ENCODE results near the gene MYPN. TPM values are rescaled to one million over a fixed set of nuclear protein-coding genes. Genes with fewer than 3 reads are reported as not detected.

MYPN gene
- total RNA-seq, 2 experiments from 2014 or later, result not detected

GRCh38 chr10:68079434-68079833 is 29.9 kb upstream of the MYPN start:
- H3K9me3 Mint-ChIP-seq, result no peaks in the 10 kb centered on the region
- CTCF ChIA-PET, result no interaction called here
- DNase-seq, result no peak

GRCh38 chr10:68080853-68081431 is 28.3 kb upstream of the MYPN start:
- H3K27ac ChIP-seq (ENCODE audit: low read depth in 1 of 2, low read length in 2 of 2), result no peak overlapping the region
- no peaks in the 10 kb centered on the region for H3K9me3 ChIP-seq (ENCODE audit: control insufficient read depth in 1 of 2, insufficient read depth in 1 of 2, low read length in 2 of 2)
- H3K27me3 Mint-ChIP-seq, result peaks cover 13% of the 10 kb centered on the region
- H3K4me3 ChIP-seq (ENCODE audit: low read length), result no peak overlapping the region
- no peak overlapping the region for H3K4me3 Mint-ChIP-seq
- TF ChIP-seq CTCF (IDR thresholded peaks at IDR 0.05), result no peak
- H3K4me1 Mint-ChIP-seq (ENCODE audit: low read depth), result no peaks in the 10 kb centered on the region
- no peaks in the 10 kb centered on the region for H3K27me3 ChIP-seq (ENCODE audit: control insufficient read depth in 1 of 2, insufficient read depth in 2 of 2, low read length in 2 of 2)
- no peak for ATAC-seq (ENCODE audit: poor library complexity)
- DNase-seq, result no peak
- H3K4me1 ChIP-seq (ENCODE audit: insufficient read depth, low read length), result no peaks in the 10 kb centered on the region
- POLR2A ChIA-PET, result no interaction called here
- H3K9me3 Mint-ChIP-seq, result no peaks in the 10 kb centered on the region
- CTCF ChIA-PET, result no interaction called here
- no peaks in the 10 kb centered on the region for H3K36me3 Mint-ChIP-seq (ENCODE audit: low read depth)
- intact Hi-C loops (cut with DNase I, micrococcal nuclease), result no loop called here
- H3K27ac Mint-ChIP-seq, result no peak overlapping the region
- no peaks in the 10 kb centered on the region for H3K36me3 ChIP-seq (ENCODE audit: insufficient read depth, low read length)

More at GRCh38 chr10:68079434-68079833, 29.9 kb upstream of the MYPN start:
- Mint-ChIP-seq H3K4me3 (no peak overlapping the region), H3K4me1 (ENCODE audit: low read depth) (peaks cover 8% of the 10 kb centered on the region), H3K36me3 (ENCODE audit: low read depth) (peaks cover 6% of the 10 kb centered on the region), H3K27me3 (peaks cover 13% of the 10 kb centered on the region), H3K27ac (no peak overlapping the region)
- Histone ChIP-seq H3K9me3 (ENCODE audit: control insufficient read depth in 1 of 2, insufficient read depth in 1 of 2, low read length in 2 of 2) (no peaks in the 10 kb centered on the region), H3K27me3 (ENCODE audit: control insufficient read depth in 1 of 2, insufficient read depth in 2 of 2, low read length in 2 of 2) (no peaks in the 10 kb centered on the region), H3K36me3 (ENCODE audit: insufficient read depth, low read length) (no peaks in the 10 kb centered on the region), H3K27ac (ENCODE audit: low read depth in 1 of 2, low read length in 2 of 2) (no peak overlapping the region), H3K4me1 (ENCODE audit: insufficient read depth, low read length) (peaks cover 6% of the 10 kb centered on the region), H3K4me3 (ENCODE audit: low read length) (no peak overlapping the region)
- TF ChIP-seq CTCF (IDR thresholded peaks at IDR 0.05), result no peak
- POLR2A ChIA-PET, result no interaction called here
- no peak for ATAC-seq (ENCODE audit: poor library complexity)
- intact Hi-C loops (cut with DNase I, micrococcal nuclease), result loop anchor here (5.0 to 10.0 kb wide), 5 partner anchors 195 to 825 kb away; partner anchors contain the start of genes HNRNPH3 (in 2 of the 2), PBLD (in 2 of the 2), DDX50 (in 1 of the 2) and SIRT1 (in 1 of the 2)

- intact Hi-C loops (cut with DNase I, micrococcal nuclease), result no loop called here
- Histone ChIP-seq H3K27me3 (ENCODE audit: control insufficient read depth in 1 of 2, insufficient read depth in 2 of 2, low read length in 2 of 2) (no peaks in the 10 kb centered on the region), H3K4me1 (ENCODE audit: insufficient read depth, low read length) (no peaks in the 10 kb centered on the region), H3K9me3 (ENCODE audit: control insufficient read depth in 1 of 2, insufficient read depth in 1 of 2, low read length in 2 of 2) (no peaks in the 10 kb centered on the region), H3K4me3 (ENCODE audit: low read length) (no peak overlapping the region), H3K36me3 (ENCODE audit: insufficient read depth, low read length) (no peaks in the 10 kb centered on the region), H3K27ac (ENCODE audit: low read depth in 1 of 2, low read length in 2 of 2) (no peak overlapping the region)
- DNase-seq, result no peak
- CTCF ChIA-PET, result no interaction called here
- peaks cover 13% of the 10 kb centered on the region for H3K27me3 Mint-ChIP-seq
- H3K9me3 Mint-ChIP-seq, result no peaks in the 10 kb centered on the region
- no peak for TF ChIP-seq CTCF (IDR thresholded peaks at IDR 0.05)
- H3K4me3 Mint-ChIP-seq, result no peak overlapping the region
- no peaks in the 10 kb centered on the region for H3K36me3 Mint-ChIP-seq (ENCODE audit: low read depth)
- no peak for ATAC-seq (ENCODE audit: poor library complexity)
- POLR2A ChIA-PET, result no interaction called here
- H3K27ac Mint-ChIP-seq, result no peak overlapping the region
- no peaks in the 10 kb centered on the region for H3K4me1 Mint-ChIP-seq (ENCODE audit: low read depth)
Measured at GRCh38 chr10:68081916-68082315, 27.4 kb upstream of the MYPN start.

Data from CD4-positive, alpha-beta T cell (primary cell).